Fibroblast of skin of right biceps (primary cell): ENCODE results near the gene ARHGAP25.

Experiments
- DNase-seq: peaks from one replicate; pipeline ENCODE4 v3.0.0-alpha.2; 2013

ARHGAP25 gene

GRCh38 chr2:68768461-68768860 is 33.9 kb downstream of the ARHGAP25 start:
- no peak for DNase-seq

- no peak for DNase-seq
Measured at GRCh38 chr2:68768951-68769350, 34.3 kb downstream of the ARHGAP25 start.

- peak; percentile 54 for DNase-seq
Measured at GRCh38 chr2:68769586-68770270, 35.1 kb downstream of the ARHGAP25 start.

- peak; percentile 15 for DNase-seq
Measured at GRCh38 chr2:68770271-68771111, 35.9 kb downstream of the ARHGAP25 start.

GRCh38 chr2:68771211-68771751 is 36.7 kb downstream of the ARHGAP25 start:
- DNase-seq, result peak; percentile 22

- no peak for DNase-seq
Measured at GRCh38 chr2:68772109-68772508, 37.5 kb downstream of the ARHGAP25 start.

- DNase-seq, result no peak
Measured at GRCh38 chr2:68774569-68775271, 40.1 kb downstream of the ARHGAP25 start.

GRCh38 chr2:68775272-68775842 is 40.7 kb downstream of the ARHGAP25 start:
- no peak for DNase-seq

GRCh38 chr2:68776124-68776523 is 41.5 kb downstream of the ARHGAP25 start:
- DNase-seq, result no peak

GRCh38 chr2:68779595-68779994 is 45.0 kb downstream of the ARHGAP25 start:
- no peak for DNase-seq

GRCh38 chr2:68784188-68784587 is 49.6 kb downstream of the ARHGAP25 start:
- DNase-seq, result no peak

GRCh38 chr2:68784915-68785314 is 50.3 kb downstream of the ARHGAP25 start:
- no peak for DNase-seq

GRCh38 chr2:68787356-68787755 is 52.7 kb downstream of the ARHGAP25 start:
- DNase-seq, result no peak

- no peak for DNase-seq
Measured at GRCh38 chr2:68789603-68790002, 55.0 kb downstream of the ARHGAP25 start.

- no peak for DNase-seq
Measured at GRCh38 chr2:68790600-68790999, 56.0 kb downstream of the ARHGAP25 start.

GRCh38 chr2:68791914-68792313 is 57.3 kb downstream of the ARHGAP25 start:
- DNase-seq, result no peak

GRCh38 chr2:68792751-68793150 is 58.1 kb downstream of the ARHGAP25 start:
- DNase-seq, result no peak

- DNase-seq, result no peak
Measured at GRCh38 chr2:68796295-68796905, 61.8 kb downstream of the ARHGAP25 start.

GRCh38 chr2:68798569-68798968 is 64.0 kb downstream of the ARHGAP25 start:
- DNase-seq, result no peak

- no peak for DNase-seq
Measured at GRCh38 chr2:68799140-68800026, 64.8 kb downstream of the ARHGAP25 start.

- no peak for DNase-seq
Measured at GRCh38 chr2:68800027-68800401, 65.4 kb downstream of the ARHGAP25 start.

GRCh38 chr2:68800517-68800916 is 65.9 kb downstream of the ARHGAP25 start:
- DNase-seq, result no peak
